SU-DHL-6 (cell line): ENCODE measurements around the gene RPH3AL.
"Not testable (repeated sequence)": the region's sequence is repeated elsewhere in the genome, so short reads cannot be mapped to it uniquely, and the experiment has no call there.

Source experiments
- EZH2phosphoT487 ChIP-seq: fragments of 200-600 bp; sonication (generic), shearing (Covaris generic); conservative IDR thresholded peaks from 2 replicates; pipeline ENCODE4 v1.6.1; 2018; ENCODE audit warnings: mild to moderate bottlenecking, antibody characterized with exemption, low read length, moderate library complexity, mixed read lengths
- TF ChIP-seq, protein P1 (sequence below): fragments of 200-600 bp; sonication (generic); IDR thresholded peaks from one replicate; pipeline ENCODE4 v1.5.1; 2017; ENCODE audit warnings: antibody characterized with exemption, mild to moderate bottlenecking, low read length, moderate library complexity; ENCODE audit not compliant: insufficient read depth, poor library complexity, severe bottlenecking

DNA sequence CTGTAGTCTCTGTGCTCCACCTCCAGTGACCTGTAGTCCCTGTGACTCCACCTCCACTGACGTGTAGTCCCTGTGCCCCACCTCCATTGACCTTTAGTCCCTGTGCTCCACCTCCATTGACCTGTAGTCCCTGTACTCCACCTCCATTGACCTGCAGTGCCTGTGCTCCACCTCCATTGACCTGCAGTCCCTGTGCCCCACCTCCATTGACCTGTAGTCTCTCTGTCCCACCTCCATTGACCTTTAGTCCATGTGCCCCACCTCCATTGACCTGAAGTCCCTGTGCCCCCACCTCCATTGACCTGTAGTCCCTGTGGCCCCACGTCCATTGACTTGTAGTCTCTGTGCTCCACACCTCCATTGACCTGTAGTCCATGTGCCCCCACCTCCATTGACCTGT lies 35.5 kb downstream of the RPH3AL start:
- TF ChIP-seq, protein P1, sequence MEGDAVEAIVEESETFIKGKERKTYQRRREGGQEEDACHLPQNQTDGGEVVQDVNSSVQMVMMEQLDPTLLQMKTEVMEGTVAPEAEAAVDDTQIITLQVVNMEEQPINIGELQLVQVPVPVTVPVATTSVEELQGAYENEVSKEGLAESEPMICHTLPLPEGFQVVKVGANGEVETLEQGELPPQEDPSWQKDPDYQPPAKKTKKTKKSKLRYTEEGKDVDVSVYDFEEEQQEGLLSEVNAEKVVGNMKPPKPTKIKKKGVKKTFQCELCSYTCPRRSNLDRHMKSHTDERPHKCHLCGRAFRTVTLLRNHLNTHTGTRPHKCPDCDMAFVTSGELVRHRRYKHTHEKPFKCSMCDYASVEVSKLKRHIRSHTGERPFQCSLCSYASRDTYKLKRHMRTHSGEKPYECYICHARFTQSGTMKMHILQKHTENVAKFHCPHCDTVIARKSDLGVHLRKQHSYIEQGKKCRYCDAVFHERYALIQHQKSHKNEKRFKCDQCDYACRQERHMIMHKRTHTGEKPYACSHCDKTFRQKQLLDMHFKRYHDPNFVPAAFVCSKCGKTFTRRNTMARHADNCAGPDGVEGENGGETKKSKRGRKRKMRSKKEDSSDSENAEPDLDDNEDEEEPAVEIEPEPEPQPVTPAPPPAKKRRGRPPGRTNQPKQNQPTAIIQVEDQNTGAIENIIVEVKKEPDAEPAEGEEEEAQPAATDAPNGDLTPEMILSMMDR, result not testable (repeated sequence)
- TF ChIP-seq EZH2phosphoT487, result not testable (repeated sequence)
